HCT116 (cell line): ENCODE measurements around the gene B4GALNT4.

ENCODE experiments used
- CTCF ChIP-seq, 3 experiments: fragments of 200-600 bp in 1 of 3; sonication (generic) in 1 of 3; IDR thresholded peaks in 2 of 3; conservative IDR thresholded peaks in 1 of 3; 2 replicates each; pipeline ENCODE4 v1.5.1; 2012 to 2017; ENCODE audit warnings: low read depth in 2 of 3, low read length in 2 of 3, antibody characterized with exemption in 1 of 3, borderline replicate concordance in 1 of 3, control low read depth in 1 of 3, mild to moderate bottlenecking in 1 of 3, mixed read lengths in 1 of 3, mixed run types in 1 of 3, moderate library complexity in 1 of 3; ENCODE audit not compliant: insufficient read depth in 1 of 3
- EZH2 ChIP-seq: fragments of 200-600 bp; sonication (generic); IDR thresholded peaks from 2 replicates; pipeline ENCODE4 v1.6.1; 2017; ENCODE audit warnings: antibody characterized with exemption, mixed run types
- JUND ChIP-seq: IDR thresholded peaks from 2 replicates; pipeline ENCODE4 v1.6.1; 2012

- TF ChIP-seq CTCF (IDR thresholded peaks at IDR 0.05 in 2 of 3, conservative IDR thresholded peaks at IDR 0.05 in 1 of 3; ENCODE audit: borderline replicate concordance in 1 of 3, insufficient read depth in 1 of 3, low read depth in 2 of 3, low read length in 2 of 3) = no peak
- TF ChIP-seq EZH2 = no peak
- no peak for TF ChIP-seq JUND
Observed at GRCh38 chr11:377174-377865, 8.0 kb downstream of the B4GALNT4 start.
